HG03432 (cell line): ENCODE data around the gene MKKS.

ENCODE experiments used
- ATAC-seq: cut with Tn5 transposase; IDR thresholded peaks from one replicate; pipeline ENCODE4 v1.9.1; 2021; ENCODE audit warnings: mild to moderate bottlenecking, moderate library complexity; ENCODE audit not compliant: unreplicated experiment

Gene MKKS

DNA sequence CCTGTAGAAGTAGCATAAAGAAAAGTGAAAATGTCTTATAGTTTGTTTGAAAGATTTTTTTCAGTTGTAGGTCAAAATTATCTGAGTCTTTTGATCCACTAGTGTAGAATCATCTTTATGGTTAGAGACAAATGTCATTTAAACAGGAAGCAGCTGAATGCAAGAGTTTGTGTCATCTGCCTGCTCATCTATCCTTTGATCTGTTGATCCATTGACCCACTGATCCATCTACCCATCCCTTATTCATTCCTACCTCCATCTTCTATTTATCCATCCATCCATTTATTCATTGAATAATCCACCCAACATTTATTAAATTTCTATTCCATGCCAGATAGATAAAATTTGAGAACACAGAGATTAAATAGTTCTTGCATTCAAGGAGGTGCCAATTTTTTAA lies 62.6 kb downstream of the MKKS start:
- no peak for ATAC-seq

DNA sequence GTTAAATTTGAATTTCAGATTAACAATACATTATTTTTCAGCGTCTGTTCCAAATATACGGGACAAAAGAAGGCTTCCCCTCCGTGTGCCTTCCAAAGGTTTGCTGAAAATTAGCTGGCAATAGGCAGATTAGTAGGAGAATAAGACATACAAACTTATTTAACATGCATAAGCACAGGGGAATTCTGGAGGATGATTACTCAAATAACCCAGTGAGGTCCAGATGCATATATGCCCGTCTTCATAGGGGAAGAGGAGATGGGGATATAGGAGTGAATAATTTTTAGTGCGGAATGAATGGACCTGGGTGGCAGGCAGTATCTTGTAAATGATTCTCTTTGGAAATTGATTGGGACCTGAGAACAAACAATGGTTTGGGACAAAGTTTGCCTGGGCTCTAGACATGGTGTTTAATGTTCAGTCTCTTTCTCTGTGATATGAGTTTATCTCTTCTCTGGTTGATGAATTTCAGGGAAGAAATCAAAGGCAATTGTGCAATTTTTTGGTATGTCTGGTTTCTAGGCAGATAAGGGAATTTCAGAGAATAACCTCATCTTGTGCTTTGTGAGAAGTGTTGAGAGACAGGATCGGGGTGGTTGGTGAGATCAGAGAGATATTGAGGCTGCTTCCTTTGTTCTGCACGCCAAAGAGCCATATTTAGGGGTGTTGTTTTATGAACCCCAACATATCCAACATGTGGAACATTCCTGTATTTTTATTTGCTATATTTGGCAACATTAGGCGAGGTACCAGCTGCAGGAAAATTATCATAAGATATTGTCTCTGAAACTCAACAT lies 63.7 kb downstream of the MKKS start:
- ATAC-seq, result no peak

DNA sequence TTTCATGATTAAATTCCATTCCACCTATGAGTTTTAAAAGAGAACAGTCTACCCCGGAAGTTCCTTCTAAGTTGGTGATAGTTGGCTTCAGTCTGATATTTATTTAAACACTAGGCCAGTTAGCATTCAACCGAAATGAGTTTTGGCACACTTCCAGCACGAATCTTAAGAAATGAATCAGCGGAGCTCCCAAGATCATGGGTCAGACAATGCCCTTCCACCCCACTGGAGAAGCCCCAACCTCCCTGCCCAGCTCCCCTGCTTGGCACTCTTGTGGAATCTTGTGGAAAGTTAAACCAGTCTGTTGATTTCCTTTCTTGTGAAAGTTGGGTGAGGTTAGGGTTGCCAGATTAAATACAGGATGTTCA lies 64.3 kb downstream of the MKKS start:
- ATAC-seq, result no peak

DNA sequence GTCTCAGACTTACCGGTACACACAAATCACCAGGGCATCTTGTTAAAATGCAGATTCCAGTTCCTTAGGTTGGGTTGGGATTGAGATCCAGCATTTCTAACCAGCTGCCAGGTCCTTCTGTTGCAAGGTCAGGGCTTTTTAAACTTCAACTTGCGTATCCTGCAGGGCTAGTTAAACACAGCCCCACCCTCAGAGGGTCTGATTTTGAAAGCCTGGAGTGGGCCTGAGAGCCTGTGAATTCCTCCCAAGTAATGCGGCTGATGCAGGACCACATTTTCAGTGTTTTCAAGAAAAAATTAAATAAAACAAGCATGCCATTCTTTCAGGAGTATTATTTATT lies 65.3 kb downstream of the MKKS start:
- no peak for ATAC-seq

DNA sequence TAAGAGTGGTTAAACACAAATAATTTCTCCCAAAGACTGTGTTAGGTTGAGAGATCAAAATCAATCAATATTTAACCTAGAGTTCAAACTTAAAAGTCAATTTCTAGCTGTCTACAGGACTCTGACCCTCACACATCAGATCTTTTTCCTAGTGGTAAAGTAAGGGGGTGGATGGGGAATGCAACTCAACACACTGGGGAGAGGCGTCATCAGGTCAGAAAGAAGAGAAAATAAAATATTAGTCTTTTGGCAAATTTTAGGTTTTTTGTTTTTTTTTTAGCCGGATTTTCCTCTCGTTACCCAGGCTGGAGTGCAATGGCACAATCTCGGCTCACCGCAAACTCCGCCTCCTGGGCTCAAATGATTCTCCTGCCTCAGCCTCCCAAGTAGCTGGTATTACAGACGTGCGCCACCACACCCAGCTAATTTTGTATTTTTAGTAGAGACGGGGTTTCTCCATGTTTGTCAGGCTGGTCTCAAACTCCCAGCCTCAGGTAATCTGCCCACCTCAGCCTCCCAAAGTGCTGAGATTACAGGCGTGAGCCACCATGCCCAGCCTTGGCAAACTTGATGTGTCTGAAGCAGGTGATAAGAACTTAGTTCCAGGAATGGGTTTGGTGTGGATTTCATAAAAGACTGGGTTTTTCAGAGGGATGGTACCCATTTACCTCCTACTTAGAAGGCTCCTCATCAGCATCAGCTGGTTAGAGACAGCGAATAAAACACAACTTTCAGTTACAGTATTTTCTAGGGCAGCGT lies 65.9 kb downstream of the MKKS start:
- ATAC-seq, result no peak

DNA sequence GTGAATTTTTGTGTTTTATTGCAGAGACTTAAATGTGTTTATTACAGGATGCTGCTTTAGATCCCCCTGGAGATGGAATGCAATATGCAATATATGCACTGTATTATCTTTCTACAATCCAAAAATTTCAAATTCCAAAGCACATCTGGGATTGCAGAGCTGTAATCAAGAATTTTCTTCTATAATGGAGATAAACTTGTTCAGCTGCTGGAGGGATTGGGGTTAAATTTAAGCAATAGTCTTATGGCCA lies 66.4 kb downstream of the MKKS start:
- ATAC-seq, result no peak

DNA sequence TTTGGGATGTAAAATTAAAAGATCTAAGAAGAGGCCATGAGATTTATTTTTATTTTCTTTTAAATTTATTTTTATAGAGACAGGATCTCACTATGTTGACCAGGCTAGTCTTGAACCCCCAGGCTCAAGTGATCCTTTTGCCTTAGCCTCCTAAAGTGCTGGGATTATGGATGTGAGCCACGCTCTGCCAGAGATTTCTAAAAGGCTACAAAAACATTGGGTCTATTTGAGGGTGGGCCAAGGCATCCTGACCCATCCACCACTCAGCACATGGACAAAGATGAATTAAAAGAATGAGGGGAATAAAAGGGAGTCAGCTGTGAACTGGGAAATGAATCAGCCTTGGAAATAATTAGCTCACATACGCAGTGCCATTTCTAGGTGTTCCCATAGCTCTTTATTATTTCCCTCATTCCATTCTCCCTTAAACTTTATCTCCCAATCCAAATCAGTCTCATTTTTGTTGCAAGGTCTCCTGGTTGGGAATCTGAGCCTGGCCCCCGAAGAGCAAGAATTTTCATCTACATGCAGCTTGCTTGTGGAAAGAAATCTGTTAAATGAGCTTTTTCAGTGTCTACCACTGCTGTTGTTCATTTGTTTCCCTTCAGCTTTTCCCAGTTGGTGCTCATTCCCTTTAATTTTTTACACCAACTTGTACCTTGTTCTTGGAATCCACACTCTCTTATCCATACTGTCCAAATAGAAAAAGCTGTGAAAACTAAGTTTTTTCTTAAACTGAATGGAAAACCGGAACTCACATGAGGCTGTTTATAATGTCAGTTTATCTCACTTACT lies 66.9 kb downstream of the MKKS start:
- no peak for ATAC-seq

DNA sequence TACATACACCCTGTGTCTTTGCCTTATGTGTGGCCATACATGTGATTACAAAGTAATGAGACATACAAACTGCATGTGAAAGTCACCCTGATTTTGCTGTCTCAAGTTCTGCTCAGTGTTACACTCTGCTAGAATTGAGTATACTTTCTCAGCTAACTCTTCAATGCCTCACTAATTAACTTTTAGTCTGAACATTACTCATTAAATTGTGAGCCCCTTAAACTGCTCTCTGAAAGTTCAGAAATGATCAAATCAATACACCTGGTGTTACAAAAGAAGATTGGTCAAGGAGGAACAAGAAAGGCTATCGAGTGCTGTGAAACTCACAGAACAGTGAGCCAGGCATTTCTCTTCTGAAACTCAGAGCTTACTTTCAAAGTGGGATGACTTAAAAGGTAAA lies 71.3 kb downstream of the MKKS start:
- ATAC-seq, result peak; percentile 66

DNA sequence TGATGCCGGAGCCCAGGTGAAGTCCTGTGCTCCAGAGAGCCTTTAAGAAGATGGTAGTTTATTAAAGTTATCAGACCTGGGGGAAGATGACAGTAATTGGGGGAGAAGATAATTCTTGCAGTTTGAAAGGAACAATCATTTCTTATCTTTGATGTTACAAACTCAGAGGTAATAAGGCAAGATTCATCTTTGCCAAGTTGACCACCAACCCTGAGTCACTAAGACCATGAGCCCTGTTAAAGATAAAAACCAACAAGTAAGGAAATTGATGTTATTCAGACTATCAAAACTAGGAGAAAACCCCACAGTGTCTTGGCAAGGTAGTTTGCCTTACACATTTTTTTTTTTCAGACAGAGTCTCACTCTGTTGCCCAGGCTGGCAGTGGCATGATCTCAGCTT lies 73.1 kb downstream of the MKKS start:
- ATAC-seq, result no peak

DNA sequence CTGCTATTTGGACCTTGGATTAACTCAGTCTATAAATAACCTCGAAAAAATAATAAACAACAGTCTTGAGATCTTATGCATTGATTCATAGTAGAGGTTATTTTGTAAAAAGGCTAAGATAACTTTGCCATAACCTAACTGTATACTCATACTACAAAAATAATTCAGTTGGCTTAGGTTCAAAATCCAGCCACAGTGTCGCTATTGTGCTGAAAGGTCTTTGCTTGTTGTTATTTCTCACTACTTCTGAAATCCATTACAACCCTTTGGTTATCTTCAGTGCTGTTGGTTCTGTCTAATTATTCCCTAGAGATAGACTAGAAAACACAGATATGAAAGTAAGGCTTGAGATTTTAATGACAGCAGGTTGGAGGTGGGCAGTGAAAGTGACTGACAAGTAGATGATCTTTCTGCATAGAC lies 74.4 kb downstream of the MKKS start:
- ATAC-seq, result no peak

DNA sequence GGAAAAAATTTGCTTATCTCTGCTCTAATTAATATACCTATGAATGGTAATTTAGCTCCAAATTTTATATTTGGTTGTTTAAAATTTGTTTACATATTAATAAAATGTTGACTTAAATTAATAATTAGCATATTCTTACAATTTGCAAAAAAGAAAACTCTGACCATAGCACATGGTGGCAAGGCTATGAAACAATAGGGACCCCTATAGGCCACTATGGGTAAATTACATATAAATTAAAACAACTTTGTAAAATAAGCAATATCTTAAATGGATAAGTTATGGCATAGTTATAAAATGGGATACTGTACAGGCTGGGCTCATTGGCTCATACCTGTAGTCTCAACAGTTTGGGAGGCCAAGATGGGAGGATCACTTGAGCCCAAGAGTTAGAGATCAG lies 76.0 kb downstream of the MKKS start:
- ATAC-seq, result no peak

DNA sequence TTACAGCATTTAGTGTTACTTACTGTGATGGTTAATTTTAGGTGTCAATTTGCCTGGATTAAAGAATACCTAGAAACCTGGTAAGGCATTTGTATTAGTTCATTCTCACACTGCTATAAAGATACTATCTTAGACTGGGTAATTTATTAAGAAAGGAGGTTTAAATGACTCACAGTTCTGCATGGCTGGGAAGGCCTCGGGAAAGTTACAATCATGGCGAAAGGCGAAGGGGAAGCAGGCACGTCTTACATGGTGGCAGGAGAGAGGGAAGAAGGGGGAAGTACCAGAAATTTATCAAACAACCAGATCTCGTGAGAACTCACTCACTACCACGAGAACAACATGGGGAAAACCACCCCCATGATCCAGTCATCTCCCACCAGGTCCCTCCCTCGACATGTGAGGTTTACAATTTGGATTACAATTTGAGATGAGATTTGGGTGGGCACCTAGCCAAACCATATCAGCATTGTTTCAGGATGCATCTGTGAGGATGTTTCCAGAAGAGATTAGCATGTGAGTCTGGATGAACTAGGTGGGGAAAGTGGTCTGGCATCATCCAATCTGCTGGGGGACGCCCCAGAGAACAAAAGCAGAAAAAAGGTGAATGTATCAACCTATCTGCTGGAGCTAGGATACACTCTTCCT lies 76.8 kb downstream of the MKKS start:
- ATAC-seq, result no peak

DNA sequence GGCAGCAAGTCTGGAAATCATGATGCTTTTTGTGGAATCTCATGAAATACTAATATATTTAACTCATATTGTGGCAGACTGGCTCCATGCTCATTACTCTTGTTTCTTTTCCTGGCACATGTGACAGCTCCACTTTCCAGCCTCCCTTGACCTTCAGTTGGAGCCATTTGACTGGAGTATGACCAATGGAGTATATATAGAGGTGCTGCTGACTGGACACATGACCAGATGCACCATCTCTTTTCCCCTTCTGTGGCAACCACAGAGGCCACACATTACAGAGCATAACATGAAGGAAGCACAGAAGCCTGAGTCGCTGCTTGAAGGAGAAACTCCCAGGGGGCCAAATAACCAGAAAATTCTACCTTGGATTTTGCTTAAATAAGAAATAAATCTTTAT lies 77.4 kb downstream of the MKKS start:
- no peak for ATAC-seq

DNA sequence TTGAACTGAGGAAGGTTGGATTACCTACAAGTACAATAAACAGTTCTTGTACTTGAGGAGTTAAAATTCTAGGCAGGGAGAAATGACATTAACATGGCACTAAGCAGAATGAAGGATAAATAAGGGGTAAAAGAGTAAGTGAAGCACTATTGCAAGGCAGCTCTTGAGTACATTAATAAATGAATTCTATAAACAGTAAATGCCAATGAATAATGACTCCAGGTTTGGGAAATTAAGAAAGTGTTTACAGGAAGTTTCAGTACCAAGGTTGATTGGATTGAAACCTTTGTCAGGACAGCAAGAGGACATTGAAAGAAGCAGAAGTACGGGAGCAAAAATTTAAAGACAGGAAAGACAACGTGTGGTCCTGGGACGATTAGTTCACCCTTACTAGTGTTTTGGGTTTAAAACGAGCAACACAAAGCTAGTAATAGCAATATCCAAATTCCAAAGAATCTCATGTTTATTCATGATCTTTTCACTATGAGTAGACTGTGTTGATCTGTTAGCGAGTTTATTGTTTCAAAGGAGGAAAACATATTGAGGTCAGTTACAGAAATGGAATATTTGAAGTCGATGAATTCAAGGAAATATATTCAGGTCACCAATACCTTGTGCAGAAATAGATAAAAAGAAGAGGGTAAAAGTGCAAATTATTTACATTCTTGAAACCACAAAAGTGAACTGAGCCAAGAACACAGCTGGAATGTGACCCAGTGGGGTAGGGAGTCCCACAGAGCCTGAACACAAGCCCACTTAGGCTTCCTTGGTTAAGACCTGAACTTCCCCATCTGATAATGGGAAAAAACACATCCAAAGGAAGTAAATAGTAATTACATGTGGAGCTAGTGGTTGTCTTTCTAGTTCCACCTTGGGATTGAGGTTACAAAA lies 80.8 kb downstream of the MKKS start:
- no peak for ATAC-seq
